Measurements from ENCODE around the gene SLC51A.
A peak's percentile ranks its signal among the peaks of the same experiment; 100 is the strongest.

Gene SLC51A

GRCh38 chr3:196219194-196219969 lies 3.0 kb downstream of the SLC51A start:
- no peak overlapping the region for H2BK12ac ChIP-seq (ENCODE audit: low read length)
- H3K14ac ChIP-seq (ENCODE audit: low read length) = no peak overlapping the region
- H2BK120ac ChIP-seq (ENCODE audit: insufficient read depth, low read length, poor library complexity) = no peak overlapping the region
- no peak overlapping the region for H2AK5ac ChIP-seq (ENCODE audit: low read length)
- no peaks in the 10 kb centered on the region for H3K36me3 ChIP-seq (ENCODE audit: control insufficient read depth in 1 of 2, insufficient read depth in 2 of 2, low read length in 2 of 2)
- no peak overlapping the region for H4K8ac ChIP-seq (ENCODE audit: low read depth, low read length)
- no CpG with 5 or more reads among the region's 19 CpGs for WGBS (ENCODE audit: extremely low coverage, insufficient coverage, insufficient read length)
- H4K91ac ChIP-seq (ENCODE audit: low read depth, low read length) = no peak overlapping the region
- peaks cover 5% of the 10 kb centered on the region for H3K27me3 ChIP-seq (ENCODE audit: insufficient read depth, low read length)
- H3K9me3 ChIP-seq (ENCODE audit: insufficient read depth, low read depth, low read length) = peaks cover 3% of the 10 kb centered on the region
- no peak overlapping the region for H2AFZ ChIP-seq (ENCODE audit: insufficient read depth, low read length, poor library complexity)
- no peak overlapping the region for H3K4ac ChIP-seq (ENCODE audit: low read depth, low read length)
- H3K4me1 ChIP-seq (ENCODE audit: control insufficient read depth in 1 of 2, insufficient read depth in 2 of 2, low read length in 2 of 2) = peaks cover 4 to 5% of the 10 kb centered on the region in 2 experiments
- peak; percentile 41 to 59 for DNase-seq
- no peak overlapping the region for H3K23ac ChIP-seq (ENCODE audit: low read length)
- no peaks in the 10 kb centered on the region for H3K79me1 ChIP-seq (ENCODE audit: low read length)
- H2BK5ac ChIP-seq (ENCODE audit: low read depth, low read length, poor library complexity) = no peak overlapping the region
- H4K12ac ChIP-seq (ENCODE audit: low read depth, low read length) = no peak overlapping the region
- no peaks in the 10 kb centered on the region for H3K79me2 ChIP-seq (ENCODE audit: control insufficient read depth, insufficient read depth, low read length, poor library complexity)
- H3K9ac ChIP-seq (ENCODE audit: low read length) = no peak overlapping the region
- no peak overlapping the region for H3K18ac ChIP-seq (ENCODE audit: low read length)
- no peak overlapping the region for H3K4me2 ChIP-seq (ENCODE audit: low read length)
- no peak overlapping the region for H3K27ac ChIP-seq (ENCODE audit: low read depth, low read length)
- H3K4me3 ChIP-seq (ENCODE audit: low read depth, low read length) = no peak overlapping the region

GRCh38 chr3:196219970-196220311 lies 3.6 kb downstream of the SLC51A start:
- Histone ChIP-seq H3K14ac (ENCODE audit: low read length) (no peak overlapping the region), H4K91ac (ENCODE audit: low read depth, low read length) (no peak overlapping the region), H3K4me2 (ENCODE audit: low read length) (no peak overlapping the region), H3K79me1 (ENCODE audit: low read length) (no peaks in the 10 kb centered on the region), H3K79me2 (ENCODE audit: control insufficient read depth, insufficient read depth, low read length, poor library complexity) (no peaks in the 10 kb centered on the region), H3K36me3 (ENCODE audit: control insufficient read depth in 1 of 2, insufficient read depth in 2 of 2, low read length in 2 of 2) (no peaks in the 10 kb centered on the region), H3K9ac (ENCODE audit: low read length) (no peak overlapping the region), H3K4ac (ENCODE audit: low read depth, low read length) (no peak overlapping the region), H3K4me1 (ENCODE audit: control insufficient read depth in 1 of 2, insufficient read depth in 2 of 2, low read length in 2 of 2) (peaks cover 4 to 5% of the 10 kb centered on the region in 2 experiments), H3K9me3 (ENCODE audit: insufficient read depth, low read depth, low read length) (peaks cover 3% of the 10 kb centered on the region), H3K27me3 (ENCODE audit: insufficient read depth, low read length) (peaks cover 5% of the 10 kb centered on the region), H3K23ac (ENCODE audit: low read length) (no peak overlapping the region), H2AFZ (ENCODE audit: insufficient read depth, low read length, poor library complexity) (no peak overlapping the region), H3K18ac (ENCODE audit: low read length) (no peak overlapping the region), H2BK12ac (ENCODE audit: low read length) (no peak overlapping the region), H2BK120ac (ENCODE audit: insufficient read depth, low read length, poor library complexity) (no peak overlapping the region), H3K27ac (ENCODE audit: low read depth, low read length) (no peak overlapping the region), H2BK5ac (ENCODE audit: low read depth, low read length, poor library complexity) (no peak overlapping the region), H2AK5ac (ENCODE audit: low read length) (no peak overlapping the region), H3K4me3 (ENCODE audit: low read depth, low read length) (no peak overlapping the region), H4K12ac (ENCODE audit: low read depth, low read length) (peak overlapping the region; percentile 44), H4K8ac (ENCODE audit: low read depth, low read length) (no peak overlapping the region)
- peak; percentile 11 to 48 for DNase-seq
- WGBS (ENCODE audit: extremely low coverage, insufficient coverage, insufficient read length) = no CpG with 5 or more reads among the region's 19 CpGs

- Histone ChIP-seq H3K9ac (ENCODE audit: low read length) (no peak overlapping the region), H3K27me3 (ENCODE audit: insufficient read depth, low read length) (peaks cover 5% of the 10 kb centered on the region), H3K23ac (ENCODE audit: low read length) (no peak overlapping the region), H2BK120ac (ENCODE audit: insufficient read depth, low read length, poor library complexity) (no peak overlapping the region), H2AK5ac (ENCODE audit: low read length) (no peak overlapping the region), H2BK5ac (ENCODE audit: low read depth, low read length, poor library complexity) (no peak overlapping the region), H3K18ac (ENCODE audit: low read length) (no peak overlapping the region), H3K4ac (ENCODE audit: low read depth, low read length) (no peak overlapping the region), H2AFZ (ENCODE audit: insufficient read depth, low read length, poor library complexity) (no peak overlapping the region), H4K91ac (ENCODE audit: low read depth, low read length) (no peak overlapping the region), H3K14ac (ENCODE audit: low read length) (no peak overlapping the region), H3K79me2 (ENCODE audit: control insufficient read depth, insufficient read depth, low read length, poor library complexity) (no peaks in the 10 kb centered on the region), H4K8ac (ENCODE audit: low read depth, low read length) (no peak overlapping the region), H3K4me2 (ENCODE audit: low read length) (no peak overlapping the region), H4K12ac (ENCODE audit: low read depth, low read length) (no peak overlapping the region), H2BK12ac (ENCODE audit: low read length) (no peak overlapping the region), H3K36me3 (ENCODE audit: control insufficient read depth in 1 of 2, insufficient read depth in 2 of 2, low read length in 2 of 2) (no peaks in the 10 kb centered on the region), H3K4me1 (ENCODE audit: control insufficient read depth in 1 of 2, insufficient read depth in 2 of 2, low read length in 2 of 2) (peaks cover 4 to 5% of the 10 kb centered on the region in 2 experiments), H3K4me3 (ENCODE audit: low read depth, low read length) (no peak overlapping the region), H3K79me1 (ENCODE audit: low read length) (no peaks in the 10 kb centered on the region), H3K9me3 (ENCODE audit: insufficient read depth, low read depth, low read length) (no peaks in the 10 kb centered on the region), H3K27ac (ENCODE audit: low read depth, low read length) (no peak overlapping the region)
- peak in 1 of 2 donors; percentile 9 for DNase-seq
- WGBS (ENCODE audit: extremely low coverage, insufficient coverage, insufficient read length) = no CpG with 5 or more reads among the region's 10 CpGs
Measured at GRCh38 chr3:196220587-196220986, 4.3 kb downstream of the SLC51A start.

GRCh38 chr3:196220991-196221390 lies 4.7 kb downstream of the SLC51A start:
- no peak overlapping the region for H2BK12ac ChIP-seq (ENCODE audit: low read length)
- no peak overlapping the region for H2AFZ ChIP-seq (ENCODE audit: insufficient read depth, low read length, poor library complexity)
- no peak overlapping the region for H4K8ac ChIP-seq (ENCODE audit: low read depth, low read length)

More at GRCh38 chr3:196220991-196221390, 4.7 kb downstream of the SLC51A start:
- H3K23ac ChIP-seq (ENCODE audit: low read length) = no peak overlapping the region
- H2AK5ac ChIP-seq (ENCODE audit: low read length) = no peak overlapping the region
- no peak overlapping the region for H2BK120ac ChIP-seq (ENCODE audit: insufficient read depth, low read length, poor library complexity)
- H4K91ac ChIP-seq (ENCODE audit: low read depth, low read length) = no peak overlapping the region
- H3K9ac ChIP-seq (ENCODE audit: low read length) = no peak overlapping the region
- H3K27me3 ChIP-seq (ENCODE audit: insufficient read depth, low read length) = peaks cover 3% of the 10 kb centered on the region
- H3K36me3 ChIP-seq (ENCODE audit: control insufficient read depth in 1 of 2, insufficient read depth in 2 of 2, low read length in 2 of 2) = no peaks in the 10 kb centered on the region
- DNase-seq = no peak
- peaks cover 4 to 5% of the 10 kb centered on the region in 2 experiments for H3K4me1 ChIP-seq (ENCODE audit: control insufficient read depth in 1 of 2, insufficient read depth in 2 of 2, low read length in 2 of 2)
- H3K18ac ChIP-seq (ENCODE audit: low read length) = no peak overlapping the region
- no peaks in the 10 kb centered on the region for H3K79me2 ChIP-seq (ENCODE audit: control insufficient read depth, insufficient read depth, low read length, poor library complexity)
- no peak overlapping the region for H4K12ac ChIP-seq (ENCODE audit: low read depth, low read length)
- H3K27ac ChIP-seq (ENCODE audit: low read depth, low read length) = no peak overlapping the region
- H3K4me3 ChIP-seq (ENCODE audit: low read depth, low read length) = no peak overlapping the region
- H3K79me1 ChIP-seq (ENCODE audit: low read length) = no peaks in the 10 kb centered on the region
- H3K9me3 ChIP-seq (ENCODE audit: insufficient read depth, low read depth, low read length) = no peaks in the 10 kb centered on the region
- H3K4me2 ChIP-seq (ENCODE audit: low read length) = no peak overlapping the region
- no peak overlapping the region for H3K14ac ChIP-seq (ENCODE audit: low read length)
- no peak overlapping the region for H2BK5ac ChIP-seq (ENCODE audit: low read depth, low read length, poor library complexity)
- WGBS (ENCODE audit: extremely low coverage, insufficient coverage, insufficient read length) = no CpG with 5 or more reads among the region's 7 CpGs
- no peak overlapping the region for H3K4ac ChIP-seq (ENCODE audit: low read depth, low read length)

Measured in trophoblast cell (in vitro differentiated cells and primary cell).